HepG2 (cell line): ENCODE measurements around the gene DOHH. TPM values are rescaled to one million over a fixed set of nuclear protein-coding genes. Genes with fewer than 3 reads are reported as not detected.

Experiments used
- AKAP8 ChIP-seq: sonication (generic); formaldehyde crosslinking; IDR thresholded peaks from 2 replicates; pipeline ENCODE4 v1.5.1; 2020; ENCODE audit warnings: mild to moderate bottlenecking, missing genetic modification reagents
- CEBPB ChIP-seq: IDR thresholded peaks from 2 replicates; pipeline ENCODE4 v1.6.1; 2011; ENCODE audit warnings: low read depth, low read length, improper control_type of control experiment, borderline replicate concordance
- EZH2 ChIP-seq: conservative IDR thresholded peaks from 2 replicates; pipeline ENCODE4 v1.6.1; 2012; ENCODE audit warnings: mild to moderate bottlenecking, low read depth, low read length, moderate library complexity
- FOXA1 ChIP-seq, 2 experiments: fragments of 450-650 bp in 1 of 2; sonication (generic) in 1 of 2; formaldehyde crosslinking in 1 of 2; IDR thresholded peaks; 2 replicates each; pipeline versions ENCODE4 v1.4.0 to v1.6.1; 2016 to 2020; ENCODE audit warnings: missing genetic modification reagents in 1 of 2
- JUNB ChIP-seq: sonication (generic); formaldehyde crosslinking; IDR thresholded peaks from 2 replicates; pipeline ENCODE4 v1.8.0; 2022; ENCODE audit warnings: missing genetic modification reagents, mild to moderate bottlenecking, borderline replicate concordance
- NCOA2 ChIP-seq: sonication (generic); formaldehyde crosslinking; IDR thresholded peaks from 2 replicates; pipeline ENCODE4 v1.8.0; 2022; ENCODE audit warnings: inconsistent platforms
- NPAS2 ChIP-seq: sonication (generic); formaldehyde crosslinking; IDR thresholded peaks from 2 replicates; pipeline ENCODE4 v1.8.0; 2022; ENCODE audit warnings: mild to moderate bottlenecking, missing genetic modification reagents, borderline replicate concordance
- NRL ChIP-seq: sonication (generic); formaldehyde crosslinking; IDR thresholded peaks from 2 replicates; pipeline ENCODE4 v1.5.0; 2020; ENCODE audit warnings: missing genetic modification reagents, mild to moderate bottlenecking, moderate library complexity, borderline replicate concordance
- RXRA ChIP-seq: sonication (generic); formaldehyde crosslinking; IDR thresholded peaks from 2 replicates; pipeline ENCODE4 v1.5.1; 2020; ENCODE audit warnings: missing genetic modification reagents
- RXRB ChIP-seq: IDR thresholded peaks from 2 replicates; pipeline ENCODE4 v1.6.1; 2016; ENCODE audit warnings: borderline replicate concordance, missing genetic modification reagents, missing compliant biosample characterization
- TAF15 ChIP-seq: fragments of 200-400 bp; formaldehyde crosslinking; IDR thresholded peaks from one replicate; pipeline ENCODE4 v1.6.1; 2018; ENCODE audit warnings: mild to moderate bottlenecking, low read depth, low read length; ENCODE audit not compliant: poor library complexity, severe bottlenecking
- ZNF143 ChIP-seq: sonication (generic); formaldehyde crosslinking; IDR thresholded peaks from 2 replicates; pipeline ENCODE4 v1.4.0; 2020; ENCODE audit warnings: missing genetic modification reagents
- ZNF17 ChIP-seq: sonication (generic); formaldehyde crosslinking; IDR thresholded peaks from 2 replicates; pipeline ENCODE4 v1.5.0; 2020; ENCODE audit warnings: mild to moderate bottlenecking, missing genetic modification reagents
- ZNF652 ChIP-seq: IDR thresholded peaks from 2 replicates; pipeline ENCODE4 v1.6.1; 2016; ENCODE audit warnings: low read depth, borderline replicate concordance
- ZNF7 ChIP-seq: IDR thresholded peaks from 2 replicates; pipeline ENCODE4 v1.6.1; 2016; ENCODE audit warnings: missing biosample characterization, missing genetic modification reagents
- ZNF883 ChIP-seq: sonication (generic); formaldehyde crosslinking; IDR thresholded peaks from 2 replicates; pipeline ENCODE4 v1.5.1; 2020; ENCODE audit warnings: mild to moderate bottlenecking, missing genetic modification reagents; ENCODE audit errors: not compliant biosample characterization
- polyA plus RNA-seq, 8 experiments: library from polyadenylated mRNA; depleted of rRNA in 3 of 8; stranded (reverse) in 7 of 8; unstranded in 1 of 8; fragments of >200 nt; fragmentation: Illumina TruSeq in 4 of 8; extraction: Trizol in 4 of 8; gene quantifications; 2 replicates each; pipeline versions ENCODE4 v1.2.1 to v1.2.3, GENCODE V29; 2011 to 2016; ENCODE audit warnings: low read depth in 4 of 8, missing spikeins in 1 of 8, mixed read lengths in 1 of 8; ENCODE audit not compliant: insufficient read depth in 1 of 8
- total RNA-seq, 5 experiments: library from RNA; depleted of rRNA; stranded (reverse); fragments of >200 nt; fragmentation: Illumina TruSeq; extraction: Trizol; gene quantifications; 2 replicates each; pipeline ENCODE4 v1.2.3, GENCODE V29; 2016; ENCODE audit warnings: low read depth in 1 of 5
- TF ChIP-seq, protein P1 (sequence below): sonication (generic); formaldehyde crosslinking; IDR thresholded peaks from 2 replicates; pipeline ENCODE4 v1.4.0; 2020; ENCODE audit warnings: missing genetic modification reagents
- TF ChIP-seq, protein P2 (sequence below): sonication (generic); formaldehyde crosslinking; IDR thresholded peaks from 2 replicates; pipeline ENCODE4 v1.4.0; 2020; ENCODE audit warnings: missing genetic modification reagents, borderline replicate concordance
- TF ChIP-seq, protein P3 (sequence below): IDR thresholded peaks from 2 replicates; pipeline ENCODE4 v1.6.1; 2012; ENCODE audit warnings: low read depth, low read length, improper control_type of control experiment
- TF ChIP-seq, protein P4 (sequence below): IDR thresholded peaks from 2 replicates; pipeline ENCODE4 v1.6.1; 2018; ENCODE audit warnings: missing genetic modification reagents, mild to moderate bottlenecking, missing compliant biosample characterization
- TF ChIP-seq, protein P5 (sequence below): sonication (generic); formaldehyde crosslinking; IDR thresholded peaks from 2 replicates; pipeline ENCODE4 v1.9.0; 2022; ENCODE audit warnings: missing genetic modification reagents, mild to moderate bottlenecking, borderline replicate concordance

Gene DOHH
- total and polyA plus RNA-seq, 2 of the 13 experiments (the other 11 are each of a cell fraction or from before 2014, with no cell fraction given), result 3.5 to 13.7 TPM

DNA sequence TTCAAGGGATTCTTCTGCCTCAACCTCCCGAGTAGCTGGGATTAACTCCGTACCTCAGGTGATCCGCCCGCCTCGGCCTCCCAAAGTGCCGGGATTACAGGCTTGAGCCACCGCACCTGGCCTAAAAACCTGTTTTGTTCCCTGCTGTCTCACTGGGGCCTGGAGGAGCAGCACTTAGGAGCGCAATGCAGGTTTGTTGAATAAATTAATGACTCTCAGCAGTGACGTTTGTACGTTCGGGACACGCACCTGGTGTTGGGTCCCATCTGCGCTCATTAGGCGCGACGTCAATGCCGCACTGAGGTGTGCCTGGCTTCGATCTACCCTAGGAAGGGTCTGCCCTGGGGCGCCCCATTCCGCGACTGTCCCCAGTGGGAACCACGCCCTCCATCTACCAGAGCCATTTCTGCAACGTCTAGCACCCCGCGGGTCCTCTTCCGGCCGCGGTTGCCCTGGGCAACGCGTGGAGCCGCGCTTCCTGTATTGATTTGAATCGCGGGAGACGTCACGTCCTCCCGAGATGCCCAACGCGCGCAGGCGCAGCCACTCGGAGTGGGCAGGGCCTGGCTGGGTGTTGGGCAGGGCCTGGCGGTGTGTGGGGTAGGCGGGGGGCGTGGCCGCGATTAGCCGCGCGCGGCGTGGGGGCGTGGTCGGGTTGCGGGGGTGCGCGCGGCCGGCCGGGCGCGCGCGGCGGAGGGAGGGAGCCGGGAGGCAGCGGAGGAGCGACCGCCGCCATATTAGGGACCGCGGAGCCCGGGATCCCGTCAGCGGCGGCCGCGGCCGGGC, 5.3 kb upstream of the DOHH start, which contains the start of gene FZR1 (continued):
- TF ChIP-seq ZNF17 (CRISPR knock-in tag) (no peak), CEBPB (no peak), ZNF143 (CRISPR knock-in tag) (peak; percentile 92), ZNF7 (no peak), TAF15 (no peak), EZH2 (no peak), RXRB (CRISPR knock-in tag) (peak; percentile 33; the same call in 1 of the 2 replicates), NRL (CRISPR knock-in tag) (0 out of 2 replicates have a peak, but pooled peaks have one; percentile 52), NPAS2 (no peak), AKAP8 (CRISPR knock-in tag) (no peak), NCOA2 (0 out of 2 replicates have a peak, but pooled peaks have one; percentile 33), RXRA (CRISPR knock-in tag) (peak; percentile 42), JUNB (CRISPR knock-in tag) (no peak), ZNF883 (CRISPR knock-in tag) (peak; percentile 64), ZNF652 (no peak), FOXA1 (IDR thresholded peaks at IDR 0.05) (no peak), FOXA1 (CRISPR knock-in tag; IDR thresholded peaks at IDR 0.05) (peak; percentile 66)
- TF ChIP-seq, protein P1, sequence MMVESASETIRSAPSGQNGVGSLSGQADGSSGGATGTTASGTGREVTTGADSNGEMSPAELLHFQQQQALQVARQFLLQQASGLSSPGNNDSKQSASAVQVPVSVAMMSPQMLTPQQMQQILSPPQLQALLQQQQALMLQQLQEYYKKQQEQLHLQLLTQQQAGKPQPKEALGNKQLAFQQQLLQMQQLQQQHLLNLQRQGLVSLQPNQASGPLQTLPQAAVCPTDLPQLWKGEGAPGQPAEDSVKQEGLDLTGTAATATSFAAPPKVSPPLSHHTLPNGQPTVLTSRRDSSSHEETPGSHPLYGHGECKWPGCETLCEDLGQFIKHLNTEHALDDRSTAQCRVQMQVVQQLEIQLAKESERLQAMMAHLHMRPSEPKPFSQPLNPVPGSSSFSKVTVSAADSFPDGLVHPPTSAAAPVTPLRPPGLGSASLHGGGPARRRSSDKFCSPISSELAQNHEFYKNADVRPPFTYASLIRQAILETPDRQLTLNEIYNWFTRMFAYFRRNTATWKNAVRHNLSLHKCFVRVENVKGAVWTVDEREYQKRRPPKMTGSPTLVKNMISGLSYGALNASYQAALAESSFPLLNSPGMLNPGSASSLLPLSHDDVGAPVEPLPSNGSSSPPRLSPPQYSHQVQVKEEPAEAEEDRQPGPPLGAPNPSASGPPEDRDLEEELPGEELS (CRISPR knock-in tag), result 0 out of 2 replicates have a peak, but pooled peaks have one; percentile 23
- TF ChIP-seq, protein P2, sequence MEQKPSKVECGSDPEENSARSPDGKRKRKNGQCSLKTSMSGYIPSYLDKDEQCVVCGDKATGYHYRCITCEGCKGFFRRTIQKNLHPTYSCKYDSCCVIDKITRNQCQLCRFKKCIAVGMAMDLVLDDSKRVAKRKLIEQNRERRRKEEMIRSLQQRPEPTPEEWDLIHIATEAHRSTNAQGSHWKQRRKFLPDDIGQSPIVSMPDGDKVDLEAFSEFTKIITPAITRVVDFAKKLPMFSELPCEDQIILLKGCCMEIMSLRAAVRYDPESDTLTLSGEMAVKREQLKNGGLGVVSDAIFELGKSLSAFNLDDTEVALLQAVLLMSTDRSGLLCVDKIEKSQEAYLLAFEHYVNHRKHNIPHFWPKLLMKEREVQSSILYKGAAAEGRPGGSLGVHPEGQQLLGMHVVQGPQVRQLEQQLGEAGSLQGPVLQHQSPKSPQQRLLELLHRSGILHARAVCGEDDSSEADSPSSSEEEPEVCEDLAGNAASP (CRISPR knock-in tag), result peak; percentile 23; the same call in 1 of the 2 replicates
- TF ChIP-seq, protein P3, sequence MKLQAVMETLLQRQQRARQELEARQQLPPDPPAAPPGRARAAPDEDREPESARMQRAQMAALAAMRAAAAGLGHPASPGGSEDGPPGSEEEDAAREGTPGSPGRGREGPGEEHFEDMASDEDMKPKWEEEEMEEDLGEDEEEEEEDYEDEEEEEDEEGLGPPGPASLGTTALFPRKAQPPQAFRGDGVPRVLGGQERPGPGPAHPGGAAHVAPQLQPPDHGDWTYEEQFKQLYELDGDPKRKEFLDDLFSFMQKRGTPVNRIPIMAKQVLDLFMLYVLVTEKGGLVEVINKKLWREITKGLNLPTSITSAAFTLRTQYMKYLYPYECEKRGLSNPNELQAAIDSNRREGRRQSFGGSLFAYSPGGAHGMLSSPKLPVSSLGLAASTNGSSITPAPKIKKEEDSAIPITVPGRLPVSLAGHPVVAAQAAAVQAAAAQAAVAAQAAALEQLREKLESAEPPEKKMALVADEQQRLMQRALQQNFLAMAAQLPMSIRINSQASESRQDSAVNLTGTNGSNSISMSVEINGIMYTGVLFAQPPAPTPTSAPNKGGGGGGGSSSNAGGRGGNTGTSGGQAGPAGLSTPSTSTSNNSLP, result peak; percentile 26; the same call in 1 of the 2 replicates
- TF ChIP-seq, protein P4, sequence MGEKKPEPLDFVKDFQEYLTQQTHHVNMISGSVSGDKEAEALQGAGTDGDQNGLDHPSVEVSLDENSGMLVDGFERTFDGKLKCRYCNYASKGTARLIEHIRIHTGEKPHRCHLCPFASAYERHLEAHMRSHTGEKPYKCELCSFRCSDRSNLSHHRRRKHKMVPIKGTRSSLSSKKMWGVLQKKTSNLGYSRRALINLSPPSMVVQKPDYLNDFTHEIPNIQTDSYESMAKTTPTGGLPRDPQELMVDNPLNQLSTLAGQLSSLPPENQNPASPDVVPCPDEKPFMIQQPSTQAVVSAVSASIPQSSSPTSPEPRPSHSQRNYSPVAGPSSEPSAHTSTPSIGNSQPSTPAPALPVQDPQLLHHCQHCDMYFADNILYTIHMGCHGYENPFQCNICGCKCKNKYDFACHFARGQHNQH (CRISPR knock-in tag), result peak; percentile 82
- TF ChIP-seq, protein P5, sequence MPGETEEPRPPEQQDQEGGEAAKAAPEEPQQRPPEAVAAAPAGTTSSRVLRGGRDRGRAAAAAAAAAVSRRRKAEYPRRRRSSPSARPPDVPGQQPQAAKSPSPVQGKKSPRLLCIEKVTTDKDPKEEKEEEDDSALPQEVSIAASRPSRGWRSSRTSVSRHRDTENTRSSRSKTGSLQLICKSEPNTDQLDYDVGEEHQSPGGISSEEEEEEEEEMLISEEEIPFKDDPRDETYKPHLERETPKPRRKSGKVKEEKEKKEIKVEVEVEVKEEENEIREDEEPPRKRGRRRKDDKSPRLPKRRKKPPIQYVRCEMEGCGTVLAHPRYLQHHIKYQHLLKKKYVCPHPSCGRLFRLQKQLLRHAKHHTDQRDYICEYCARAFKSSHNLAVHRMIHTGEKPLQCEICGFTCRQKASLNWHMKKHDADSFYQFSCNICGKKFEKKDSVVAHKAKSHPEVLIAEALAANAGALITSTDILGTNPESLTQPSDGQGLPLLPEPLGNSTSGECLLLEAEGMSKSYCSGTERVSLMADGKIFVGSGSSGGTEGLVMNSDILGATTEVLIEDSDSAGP, result peak; percentile 61; the same call in 1 of the 2 replicates
